Measurements from ENCODE around the gene EEFSEC. TPM values are rescaled to one million over a fixed set of nuclear protein-coding genes. Genes with fewer than 3 reads are reported as not detected.

EEFSEC gene
- total and polyA plus RNA-seq, 2 of the 8 experiments (the other 6 are each of a cell fraction or from before 2014, with no cell fraction given) = 13.1 to 19.8 TPM

DNA sequence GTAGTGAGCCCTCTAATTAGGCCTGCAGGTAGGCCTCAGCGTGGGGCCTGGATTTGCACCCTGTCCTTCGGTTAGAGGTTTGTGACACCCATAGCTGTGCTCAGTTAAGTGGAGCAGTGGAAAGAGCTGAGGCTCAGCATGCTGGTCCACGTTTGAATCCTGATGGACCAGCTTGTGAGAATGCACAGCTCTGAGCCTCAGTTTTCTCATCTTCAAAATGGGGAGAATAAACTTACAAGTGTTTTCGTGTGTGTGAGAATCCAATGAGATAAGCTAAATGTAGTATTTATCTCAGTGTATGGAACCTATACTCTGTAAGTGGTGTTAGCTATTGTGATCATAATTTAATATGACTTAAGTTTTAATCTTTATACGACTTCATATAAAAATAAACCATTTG is 22.5 kb downstream of the EEFSEC start:
- POLR2A ChIA-PET (ENCODE audit: partially characterized antibody) = interaction anchor here (0.6 kb wide), 1 partner anchor 250 kb away, joined by 4 read pairs; no protein-coding TSS in a partner anchor
- H2BK12ac ChIP-seq (ENCODE audit: low read depth, low read length) = no peak overlapping the region
- no peak overlapping the region for H3K4me3 ChIP-seq (ENCODE audit: extremely low read depth in 1 of 4, insufficient read depth in 2 of 4, low read depth in 3 of 4, low read length in 4 of 4)
- 91% methylated on average over 5 of the region's 5 CpGs; no CpG with 5 or more reads in 1 of the 2 experiments for WGBS, 2 experiments (ENCODE audit: extremely low coverage in 1 of 2, insufficient coverage in 1 of 2, insufficient read length in 1 of 2, insufficient replicate concordance in 2 of 2, low coverage in 1 of 2, low lambda C conversion rate in 2 of 2, missing lambda C conversion rate in 1 of 2)
- H2AFZ ChIP-seq (ENCODE audit: low read length) = no peak overlapping the region
- H3K9ac ChIP-seq (replicated peaks in 1 of 4; ENCODE audit: extremely low read depth in 1 of 4, low read depth in 3 of 4, low read length in 3 of 4) = no peak overlapping the region
- no peak overlapping the region for H3K23ac ChIP-seq (ENCODE audit: insufficient read length)
- H3K4me2 ChIP-seq (ENCODE audit: insufficient read depth in 1 of 2, low read depth in 2 of 2, low read length in 2 of 2) = no peak overlapping the region
- no peak overlapping the region for H3K27ac ChIP-seq (ENCODE audit: low read depth, low read length)
- H3K14ac ChIP-seq (ENCODE audit: insufficient read length) = no peak overlapping the region
- no peaks in the 10 kb centered on the region for H3K9me3 ChIP-seq (ENCODE audit: insufficient read depth in 2 of 2, low read depth in 1 of 2, low read length in 1 of 2)
- H3K4me1 ChIP-seq (replicated peaks in 1 of 4; ENCODE audit: control insufficient read depth in 3 of 4, insufficient read depth in 4 of 4, low read length in 3 of 4) = peaks cover 4 to 22% (median 7%) of the 10 kb centered on the region in 4 experiments; a peak in 6 of 7 replicates
- no peak overlapping the region for H3K56ac ChIP-seq (replicated peaks; ENCODE audit: insufficient read length, low read depth, low read length)
- no peaks in the 10 kb centered on the region for H3K27me3 ChIP-seq (replicated peaks in 1 of 4; ENCODE audit: control insufficient read depth in 3 of 4, extremely low read depth in 1 of 4, insufficient read depth in 3 of 4, low read length in 3 of 4)
- H4K8ac ChIP-seq (ENCODE audit: extremely low read depth, insufficient read depth, low read length) = no peak overlapping the region
- H3K18ac ChIP-seq (ENCODE audit: extremely low read depth, low read length) = no peak overlapping the region
- H2BK120ac ChIP-seq (replicated peaks; ENCODE audit: low read depth, low read length) = no peak overlapping the region
- 0 out of 2 replicates have a peak, but pooled peaks cover 4% of the 10 kb centered on the region for H3K79me1 ChIP-seq (ENCODE audit: low read depth, low read length)
- no peak for DNase-seq (ENCODE audit: low read depth in 1 of 2, low spot score in 2 of 2)
- no peaks in the 10 kb centered on the region; the same call in 1 of the 2 replicates for H3K23me2 ChIP-seq (ENCODE audit: low read depth, low read length)
- H2AK5ac ChIP-seq (ENCODE audit: low read depth, low read length) = no peak overlapping the region
- H2BK15ac ChIP-seq (ENCODE audit: low read length) = no peak overlapping the region
- no peak for FAIRE-seq
- H4K5ac ChIP-seq (ENCODE audit: insufficient read length, low read depth, low read length) = no peak overlapping the region
- no peak overlapping the region for H2BK5ac ChIP-seq (ENCODE audit: low read depth, low read length)
- H4K20me1 ChIP-seq (replicated peaks in 1 of 2; ENCODE audit: control insufficient read depth in 1 of 2, insufficient read depth in 2 of 2, low read length in 2 of 2) = no peaks in the 10 kb centered on the region
- peak; percentile 78; the same call in 1 of the 2 replicates for TF ChIP-seq KDM1A (IDR thresholded peaks at IDR 0.05; ENCODE audit: borderline replicate concordance, low read length)
- TF ChIP-seq HDAC2 (IDR thresholded peaks at IDR 0.05; ENCODE audit: borderline replicate concordance in 1 of 2, low read depth in 2 of 2, low read length in 2 of 2) = peak in 1 of 2 experiments; percentile 57; a peak in 1 of 4 replicates
- no peak for TF ChIP-seq YY1 (IDR thresholded peaks at IDR 0.05; ENCODE audit: low read depth, low read length)
- H3K4ac ChIP-seq (replicated peaks; ENCODE audit: insufficient read length, low read depth, low read length) = no peak overlapping the region
- no peaks in the 10 kb centered on the region for H3K36me3 ChIP-seq (ENCODE audit: control insufficient read depth in 2 of 4, insufficient read depth in 4 of 4, low read length in 3 of 4)
- H2BK20ac ChIP-seq (ENCODE audit: low read length) = no peak overlapping the region
- no peak overlapping the region for H4K91ac ChIP-seq (replicated peaks; ENCODE audit: insufficient read length, low read length)
- no peaks in the 10 kb centered on the region for H3K79me2 ChIP-seq (ENCODE audit: control insufficient read depth in 1 of 2, insufficient read depth in 2 of 2, low read length in 2 of 2)
- CTCF ChIA-PET (ENCODE audit: partially characterized antibody) = interaction anchor here (0.8 to 2.5 kb wide), 6 partner anchors 21 to 254 kb away, joined by 3 to 11 read pairs (median 6); no protein-coding TSS in a partner anchor
